NCI-H1694 (cell line): ENCODE results near the gene SRGAP2C.
"Not testable (repeated sequence)": the region's sequence is repeated elsewhere in the genome, so short reads cannot be mapped to it uniquely, and the experiment has no call there.

Source experiments
- DNase-seq: peaks from one replicate; lab custom pipeline; 2025; lab: John Stamatoyannopoulos, UW

SRGAP2C gene

GRCh38 chr1:121385162-121385561 lies 200.4 kb downstream of the SRGAP2C start:
- DNase-seq = not testable (repeated sequence)

- DNase-seq = not testable (repeated sequence)
Measured at GRCh38 chr1:121385563-121386288, 201.0 kb downstream of the SRGAP2C start.

GRCh38 chr1:121386319-121386948 lies 201.7 kb downstream of the SRGAP2C start:
- DNase-seq = not testable (repeated sequence)

- not testable (repeated sequence) for DNase-seq
Measured at GRCh38 chr1:121389895-121390560, 205.3 kb downstream of the SRGAP2C start.

GRCh38 chr1:121392130-121392529 lies 207.4 kb downstream of the SRGAP2C start:
- not testable (repeated sequence) for DNase-seq

- DNase-seq = not testable (repeated sequence)
Measured at GRCh38 chr1:121395718-121396201, 211.0 kb downstream of the SRGAP2C start.

- not testable (repeated sequence) for DNase-seq
Measured at GRCh38 chr1:121396335-121397081, 211.7 kb downstream of the SRGAP2C start.

- DNase-seq = not testable (repeated sequence)
Measured at GRCh38 chr1:121397101-121397500, 212.3 kb downstream of the SRGAP2C start.

- not testable (repeated sequence) for DNase-seq
Measured at GRCh38 chr1:121399193-121399592, 214.4 kb downstream of the SRGAP2C start.

- not testable (repeated sequence) for DNase-seq
Measured at GRCh38 chr1:121400108-121400507, 215.3 kb downstream of the SRGAP2C start.

GRCh38 chr1:121400541-121401310 lies 216.0 kb downstream of the SRGAP2C start:
- DNase-seq = not testable (repeated sequence)

GRCh38 chr1:121401375-121401955 lies 216.7 kb downstream of the SRGAP2C start:
- not testable (repeated sequence) for DNase-seq

GRCh38 chr1:121403254-121403653 lies 218.5 kb downstream of the SRGAP2C start:
- DNase-seq = not testable (repeated sequence)

GRCh38 chr1:121408354-121408753 lies 223.6 kb downstream of the SRGAP2C start:
- DNase-seq = no peak

GRCh38 chr1:121413821-121414220 lies 229.0 kb downstream of the SRGAP2C start:
- no peak for DNase-seq

- no peak for DNase-seq
Measured at GRCh38 chr1:121414905-121415304, 230.1 kb downstream of the SRGAP2C start.

- DNase-seq = no peak
Measured at GRCh38 chr1:121417325-121417923, 232.6 kb downstream of the SRGAP2C start.

GRCh38 chr1:121418369-121419049 lies 233.7 kb downstream of the SRGAP2C start:
- no peak for DNase-seq

- DNase-seq = not testable (repeated sequence)
Measured at GRCh38 chr1:121419050-121419615, 234.4 kb downstream of the SRGAP2C start.
